Endothelial cell of umbilical vein (primary cell): ENCODE data around the gene C5orf58. TPM values are rescaled to one million over a fixed set of nuclear protein-coding genes. Genes with fewer than 3 reads are reported as not detected.

ENCODE experiments used
- BruUV-seq: library from RNA; stranded (reverse); fragments of 400-500 nt; replicated peaks from 2 replicates; lab custom pipeline; 2021; lab: Mats Ljungman, UMichigan
- CTCF ChIA-PET: fragments of 300-600, 350-600 bp; sonication (Branson Sonifier 250); formaldehyde crosslinking; loops from one replicate; lab custom pipeline; 2021; ENCODE audit warnings: antibody characterized with exemption, inconsistent platforms; lab: Charles Lee
- POLR2A ChIA-PET: fragments of 300-600, 350-600 bp; sonication (Branson Sonifier 250); formaldehyde crosslinking; loops from one replicate; lab custom pipeline; 2021; ENCODE audit warnings: antibody characterized with exemption, inconsistent platforms; lab: Charles Lee
- DNase-seq: peaks from one replicate; pipeline ENCODE4 v3.0.0-alpha.2; 2011; ENCODE audit warnings: low read depth, low spot score
- FAIRE-seq: peaks from 2 replicates; lab custom pipeline; 2011; peaks lifted over from hg19 to GRCh38; lab: Jason Lieb, UNC
- H2AFZ ChIP-seq: 2 replicates; pipeline ENCODE4 v1.6.0; 2012; ENCODE audit warnings: low read depth, low read length, control low read depth, inconsistent platforms
- H3K27ac ChIP-seq: 2 replicates; pipeline ENCODE4 v1.5.1; 2011; ENCODE audit warnings: low read depth, mild to moderate bottlenecking, control low read depth, low read length, moderate library complexity; ENCODE audit not compliant: insufficient read depth
- H3K27me3 ChIP-seq, 2 experiments: 2 replicates each; pipeline versions ENCODE4 v1.6.0 to v1.6.1; 2011; ENCODE audit warnings: low read length in 2 of 2, mixed read lengths in 1 of 2; ENCODE audit not compliant: control insufficient read depth in 2 of 2, insufficient read depth in 2 of 2
- H3K36me3 ChIP-seq, 2 experiments: 2 replicates in 1 of 2; 3 replicates in 1 of 2; pipeline ENCODE4 v1.5.1; 2011; ENCODE audit warnings: low read length in 2 of 2, mild to moderate bottlenecking in 1 of 2, moderate library complexity in 1 of 2; ENCODE audit not compliant: control insufficient read depth in 2 of 2, insufficient read depth in 2 of 2; ENCODE audit errors: extremely low read depth in 1 of 2
- H3K4me1 ChIP-seq: 3 replicates; pipeline ENCODE4 v1.5.1; 2011; ENCODE audit warnings: mild to moderate bottlenecking, low read length; ENCODE audit not compliant: control insufficient read depth, insufficient read depth; ENCODE audit errors: extremely low read depth
- H3K4me2 ChIP-seq: 2 replicates; pipeline ENCODE4 v1.6.1; 2011; ENCODE audit warnings: low read length, control low read depth, mixed read lengths; ENCODE audit not compliant: insufficient read depth
- H3K4me3 ChIP-seq, 3 experiments: fragments of 200-600 bp in 1 of 3; sonication (generic), shearing (Covaris generic) in 1 of 3; replicated peaks in 1 of 3; 2 replicates each; pipeline ENCODE4 v1.5.1; 2011 to 2016; ENCODE audit warnings: control low read depth in 3 of 3, low read length in 3 of 3, mild to moderate bottlenecking in 2 of 3, inconsistent platforms in 1 of 3, low read depth in 1 of 3, moderate library complexity in 1 of 3; ENCODE audit not compliant: insufficient read depth in 1 of 3
- H3K79me2 ChIP-seq: 2 replicates; pipeline ENCODE4 v1.6.0; 2012; ENCODE audit warnings: low read length, inconsistent platforms; ENCODE audit not compliant: control insufficient read depth, insufficient read depth
- H3K9ac ChIP-seq: replicated peaks from 2 replicates; pipeline ENCODE3; 2011; ENCODE audit warnings: low read length, control low read depth; ENCODE audit not compliant: insufficient read depth; ENCODE audit errors: extremely low read depth
- H3K9me1 ChIP-seq: replicated peaks from 3 replicates; pipeline ENCODE4 v1.6.0; 2011; ENCODE audit warnings: mild to moderate bottlenecking, low read length; ENCODE audit not compliant: control insufficient read depth, insufficient read depth; ENCODE audit errors: extremely low read depth
- H3K9me3 ChIP-seq: replicated peaks from 2 replicates; pipeline ENCODE4 v1.5.1; 2012; ENCODE audit warnings: low read length, inconsistent platforms; ENCODE audit not compliant: control insufficient read depth, insufficient read depth
- H4K20me1 ChIP-seq: replicated peaks from 2 replicates; pipeline ENCODE3; 2011; ENCODE audit warnings: mild to moderate bottlenecking, low read length; ENCODE audit not compliant: control insufficient read depth, insufficient read depth; ENCODE audit errors: extremely low read depth
- EZH2 ChIP-seq: IDR thresholded peaks from 2 replicates; pipeline ENCODE4 v1.6.1; 2012; ENCODE audit warnings: borderline replicate concordance, low read depth, mild to moderate bottlenecking, moderate library complexity, low read length, inconsistent platforms; ENCODE audit not compliant: severe bottlenecking
- FOS ChIP-seq: IDR thresholded peaks from 2 replicates; pipeline ENCODE4 v1.6.1; 2011; ENCODE audit warnings: mild to moderate bottlenecking, low read length, moderate library complexity, borderline replicate concordance; ENCODE audit not compliant: insufficient read depth
- GATA2 ChIP-seq: IDR thresholded peaks from 2 replicates; pipeline ENCODE4 v1.7.0; 2011; ENCODE audit warnings: low read depth, mild to moderate bottlenecking, moderate library complexity, mixed read lengths, low read length; ENCODE audit not compliant: insufficient read length, insufficient read depth
- JUN ChIP-seq: IDR thresholded peaks from 2 replicates; pipeline ENCODE4 v1.6.1; 2011; ENCODE audit warnings: borderline replicate concordance, low read depth; ENCODE audit not compliant: insufficient read length, insufficient read depth
- MYC ChIP-seq: IDR thresholded peaks from one replicate; pipeline ENCODE4 v1.6.1; 2011; ENCODE audit warnings: mild to moderate bottlenecking, low read depth, low read length
- POLR2A ChIP-seq: IDR thresholded peaks from 2 replicates; pipeline ENCODE4 v1.6.1; 2012; ENCODE audit warnings: low read depth, mild to moderate bottlenecking, control low read depth, low read length
- POLR2AphosphoS5 ChIP-seq: IDR thresholded peaks from 2 replicates; pipeline ENCODE4 v1.6.1; 2012; ENCODE audit warnings: low read depth, mild to moderate bottlenecking, control low read depth, low read length, moderate library complexity; ENCODE audit not compliant: insufficient read depth
- dilution Hi-C: fragments of 300-500 bp; cut with MboI; formaldehyde crosslinking; loops from one replicate; pipeline ENCODE4 v1.15.0; 2019; ENCODE audit warnings: low sequenced_read_pairs; ENCODE audit not compliant: extremely low pct_ligation_motif_present
- intact Hi-C: fragments of 100-400 bp; cut with micrococcal nuclease; formaldehyde crosslinking; loops from one replicate; pipeline ENCODE4 v1.10.0; 2022
- polyA plus RNA-seq, 4 experiments: library from polyadenylated mRNA; depleted of rRNA in 3 of 4; stranded (reverse) in 3 of 4; unstranded in 1 of 4; fragments of >200 nt; gene quantifications; 2 replicates each; pipeline versions ENCODE4 v1.2.1 to v1.2.3, GENCODE V29; 2011 to 2012; ENCODE audit warnings: missing spikeins in 1 of 4
- total RNA-seq: library from RNA; stranded (reverse); gene quantifications from 2 replicates; pipeline ENCODE4 v1.2.3, GENCODE V29; 2021
- TF ChIP-seq, protein P1 (sequence below), 2 donors: IDR thresholded peaks; 1 replicate in 1 of 2; 2 replicates in 1 of 2; pipeline ENCODE4 v1.5.1; 2011; ENCODE audit warnings: low read length in 2 of 2, mild to moderate bottlenecking in 2 of 2, moderate library complexity in 2 of 2, control low read depth in 1 of 2, inconsistent platforms in 1 of 2, low read depth in 1 of 2; ENCODE audit not compliant: insufficient read depth in 1 of 2; ENCODE audit errors: extremely low read depth in 1 of 2
- TF ChIP-seq, protein P2 (sequence below): IDR thresholded peaks from 2 replicates; pipeline ENCODE4 v1.6.1; 2011; ENCODE audit not compliant: insufficient read depth, insufficient read length

The C5orf58 gene
- total and polyA plus RNA-seq, 2 donors (not counting 3 experiments of a cell fraction or from before 2014, with no cell fraction given): not detected

DNA sequence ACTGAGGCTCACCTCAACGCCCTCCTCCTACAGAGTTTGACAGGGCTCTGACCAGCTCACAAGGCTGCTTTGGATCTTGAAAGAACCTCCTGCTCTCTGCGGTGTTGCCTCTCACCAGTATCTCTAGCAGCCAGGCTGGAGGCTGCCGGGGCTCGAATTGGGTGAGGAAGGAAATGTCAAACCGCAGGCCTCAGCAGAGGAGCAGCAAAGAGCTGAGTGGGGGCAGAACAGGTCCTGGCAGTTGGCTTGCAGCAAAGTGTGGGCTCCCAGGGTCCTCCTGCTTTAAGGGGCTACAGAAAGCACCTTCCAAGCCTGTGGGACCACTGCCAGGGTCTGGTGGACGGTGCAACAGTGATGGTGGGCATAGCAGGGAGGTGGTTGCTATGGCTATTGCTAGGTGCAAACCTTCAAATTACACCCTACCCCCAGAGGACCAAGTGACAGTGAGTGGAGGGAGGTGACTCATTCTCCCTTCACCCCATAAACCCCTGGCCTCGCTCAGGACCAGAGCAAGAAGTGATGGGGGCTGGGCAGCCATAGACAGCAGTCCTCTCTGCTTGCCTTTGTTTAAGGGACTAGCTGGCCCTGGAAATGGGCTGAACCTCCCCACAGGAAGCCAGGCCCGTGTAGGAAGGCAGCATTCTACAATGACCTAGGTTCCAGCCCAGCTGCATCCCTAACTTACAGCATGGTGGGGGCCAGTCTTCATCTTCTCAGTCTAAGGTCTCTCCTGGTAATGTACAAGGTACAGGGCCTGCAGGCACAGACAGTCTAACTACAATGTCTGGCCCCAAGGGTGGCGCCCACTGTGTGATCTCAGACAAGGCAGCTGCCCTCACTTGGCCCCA is 46.0 kb downstream of the C5orf58 start:
- no peak overlapping the region for H3K4me3 ChIP-seq
- POLR2A ChIA-PET: no interaction called here
- H3K27ac ChIP-seq: no peak overlapping the region
- TF ChIP-seq POLR2AphosphoS5 (no peak), JUN (no peak), MYC (no peak), POLR2A (no peak), FOS (no peak), EZH2 (no peak), GATA2 (no peak)
- TF ChIP-seq, protein P1, sequence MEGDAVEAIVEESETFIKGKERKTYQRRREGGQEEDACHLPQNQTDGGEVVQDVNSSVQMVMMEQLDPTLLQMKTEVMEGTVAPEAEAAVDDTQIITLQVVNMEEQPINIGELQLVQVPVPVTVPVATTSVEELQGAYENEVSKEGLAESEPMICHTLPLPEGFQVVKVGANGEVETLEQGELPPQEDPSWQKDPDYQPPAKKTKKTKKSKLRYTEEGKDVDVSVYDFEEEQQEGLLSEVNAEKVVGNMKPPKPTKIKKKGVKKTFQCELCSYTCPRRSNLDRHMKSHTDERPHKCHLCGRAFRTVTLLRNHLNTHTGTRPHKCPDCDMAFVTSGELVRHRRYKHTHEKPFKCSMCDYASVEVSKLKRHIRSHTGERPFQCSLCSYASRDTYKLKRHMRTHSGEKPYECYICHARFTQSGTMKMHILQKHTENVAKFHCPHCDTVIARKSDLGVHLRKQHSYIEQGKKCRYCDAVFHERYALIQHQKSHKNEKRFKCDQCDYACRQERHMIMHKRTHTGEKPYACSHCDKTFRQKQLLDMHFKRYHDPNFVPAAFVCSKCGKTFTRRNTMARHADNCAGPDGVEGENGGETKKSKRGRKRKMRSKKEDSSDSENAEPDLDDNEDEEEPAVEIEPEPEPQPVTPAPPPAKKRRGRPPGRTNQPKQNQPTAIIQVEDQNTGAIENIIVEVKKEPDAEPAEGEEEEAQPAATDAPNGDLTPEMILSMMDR (IDR thresholded peaks at IDR 0.05; ENCODE audit: extremely low read depth in 1 of 2, insufficient read depth in 1 of 2, low read depth in 1 of 2, low read length in 2 of 2): no peak
- TF ChIP-seq, protein P2, sequence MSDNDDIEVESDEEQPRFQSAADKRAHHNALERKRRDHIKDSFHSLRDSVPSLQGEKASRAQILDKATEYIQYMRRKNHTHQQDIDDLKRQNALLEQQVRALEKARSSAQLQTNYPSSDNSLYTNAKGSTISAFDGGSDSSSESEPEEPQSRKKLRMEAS: no peak
- H3K9me1 ChIP-seq: no peaks in the 10 kb centered on the region
- intact Hi-C loops (no loop called here), dilution Hi-C loops (no loop called here)
- FAIRE-seq (no peak), DNase-seq (no peak)
- H3K27me3 ChIP-seq: peaks cover 0 to 4% of the 10 kb centered on the region in 2 experiments
- H3K4me1 ChIP-seq: peaks cover 4% of the 10 kb centered on the region
- CTCF ChIA-PET: interaction anchor here (0.9 to 2.0 kb wide), 3 partner anchors 13 to 355 kb away, joined by 3 to 9 read pairs (median 3); no protein-coding TSS in a partner anchor
- H3K9ac ChIP-seq: no peak overlapping the region
- no peak overlapping the region for H2AFZ ChIP-seq
- H3K4me2 ChIP-seq: no peak overlapping the region
- no peaks in the 10 kb centered on the region for H3K9me3 ChIP-seq
- no TSS peak for BruUV-seq
- H3K79me2 ChIP-seq: no peaks in the 10 kb centered on the region
- no peaks in the 10 kb centered on the region for H3K36me3 ChIP-seq
- no peaks in the 10 kb centered on the region for H4K20me1 ChIP-seq
